ENCODE measurements around the gene TGFBI. TPM values are rescaled to one million over a fixed set of nuclear protein-coding genes. Genes with fewer than 3 reads are reported as not detected.

The TGFBI gene
- total and polyA plus RNA-seq, 2 donors, result 76.8 to 294 TPM

DNA sequence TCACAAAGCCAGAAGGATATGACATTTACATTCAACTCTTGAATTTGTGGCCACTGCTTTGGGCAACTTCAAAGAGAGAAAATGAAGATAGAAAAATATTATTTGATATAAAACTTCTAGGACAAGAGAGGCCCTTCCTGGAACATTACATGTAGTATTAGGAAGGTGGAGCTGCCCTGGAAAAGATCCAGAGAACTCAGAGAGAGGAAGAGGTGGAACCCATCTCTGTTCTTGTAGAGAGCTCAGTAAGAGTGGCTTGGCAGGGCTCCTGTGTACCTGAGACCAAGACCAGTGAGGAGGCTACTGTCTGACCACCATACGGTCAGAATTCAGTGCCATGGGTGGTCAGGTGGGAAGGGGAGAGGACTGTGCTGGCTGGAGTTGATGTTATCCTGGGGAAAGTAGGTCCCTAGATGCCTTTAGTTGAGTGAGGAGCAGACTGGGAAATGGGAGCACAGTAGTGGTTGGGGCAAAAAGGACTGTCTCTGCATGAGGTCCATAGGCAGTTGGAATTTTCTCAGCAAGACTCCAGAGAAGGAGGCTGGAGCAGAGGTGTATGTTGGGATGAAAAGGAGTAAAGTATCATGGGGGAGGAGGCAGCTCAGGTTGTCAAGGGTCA, 7.6 kb downstream of the TGFBI start:
- Histone ChIP-seq H3K27me3 (ENCODE audit: control insufficient read depth in 2 of 2, insufficient read depth in 1 of 2, low read length in 1 of 2) (no peaks in the 10 kb centered on the region), H3K36me3 (ENCODE audit: control insufficient read depth in 2 of 2, insufficient read depth in 2 of 2, low read length in 1 of 2) (no peaks in the 10 kb centered on the region), H3K4me3 (ENCODE audit: low read length in 2 of 2) (no peak overlapping the region), H3K9me3 (ENCODE audit: control insufficient read depth in 2 of 2, insufficient read depth in 1 of 2, low read length in 1 of 2) (peaks cover 0 to 7% of the 10 kb centered on the region in 2 donors), H3K4me1 (ENCODE audit: control insufficient read depth in 2 of 2, insufficient read depth in 2 of 2, low read length in 2 of 2) (peaks cover 10 to 23% of the 10 kb centered on the region in 2 donors), H3K27ac (ENCODE audit: low read depth in 1 of 2, low read length in 1 of 2) (no peak overlapping the region)
- DNase-seq (ENCODE audit: low read depth in 6 of 9, low spot score in 9 of 9), result no peak
- 97% methylated on average over 1 of the region's 1 CpG for WGBS

DNA sequence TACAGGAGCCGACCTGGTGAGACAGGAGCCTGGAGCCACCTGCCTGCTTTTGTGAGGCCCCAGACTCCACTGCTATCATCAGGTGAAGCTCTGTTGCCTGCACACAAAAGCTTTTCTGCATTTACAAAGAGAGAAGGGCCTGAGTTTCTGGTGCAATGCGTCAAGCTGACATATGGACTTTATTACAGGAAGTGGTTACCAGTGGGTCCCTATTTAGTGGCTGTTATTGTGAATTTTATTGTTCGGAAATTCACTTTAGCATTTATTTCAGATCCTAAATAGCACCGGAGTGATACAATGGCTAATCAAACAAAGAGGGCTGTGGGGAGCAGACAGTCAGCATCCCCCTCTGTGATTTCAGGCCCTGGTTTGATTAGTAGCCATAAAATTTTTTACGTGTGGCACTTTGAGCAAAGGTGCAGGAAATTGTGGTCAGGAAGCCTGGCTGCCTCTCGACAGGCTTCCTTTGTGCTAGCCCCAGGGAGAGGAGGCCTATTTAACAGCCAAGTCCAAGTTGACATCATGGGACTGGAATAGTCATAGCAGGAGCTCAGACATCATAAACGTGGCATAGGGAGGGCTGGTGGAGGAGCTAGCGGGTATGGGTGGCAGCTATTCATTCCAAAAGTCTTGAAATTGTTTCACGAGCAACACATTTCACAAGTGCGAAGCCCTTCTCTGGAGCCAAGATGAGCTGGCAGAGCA, 8.4 kb downstream of the TGFBI start:
- H3K9me3 ChIP-seq (ENCODE audit: control insufficient read depth in 2 of 2, insufficient read depth in 1 of 2, low read length in 1 of 2), result peaks cover 0 to 7% of the 10 kb centered on the region in 2 donors
- no peaks in the 10 kb centered on the region for H3K36me3 ChIP-seq (ENCODE audit: control insufficient read depth in 2 of 2, insufficient read depth in 2 of 2, low read length in 1 of 2)
- H3K27ac ChIP-seq (ENCODE audit: low read depth in 1 of 2, low read length in 1 of 2), result no peak overlapping the region
- 17% methylated on average over 10 of the region's 10 CpGs for WGBS
- H3K27me3 ChIP-seq (ENCODE audit: control insufficient read depth in 2 of 2, insufficient read depth in 1 of 2, low read length in 1 of 2), result no peaks in the 10 kb centered on the region
- H3K4me3 ChIP-seq (ENCODE audit: low read length in 2 of 2), result no peak overlapping the region
- H3K4me1 ChIP-seq (ENCODE audit: control insufficient read depth in 2 of 2, insufficient read depth in 2 of 2, low read length in 2 of 2), result peaks cover 10 to 23% of the 10 kb centered on the region in 2 donors
- DNase-seq (ENCODE audit: low read depth in 6 of 9, low spot score in 9 of 9), result peak in 1 of 9 donors; percentile 46

DNA sequence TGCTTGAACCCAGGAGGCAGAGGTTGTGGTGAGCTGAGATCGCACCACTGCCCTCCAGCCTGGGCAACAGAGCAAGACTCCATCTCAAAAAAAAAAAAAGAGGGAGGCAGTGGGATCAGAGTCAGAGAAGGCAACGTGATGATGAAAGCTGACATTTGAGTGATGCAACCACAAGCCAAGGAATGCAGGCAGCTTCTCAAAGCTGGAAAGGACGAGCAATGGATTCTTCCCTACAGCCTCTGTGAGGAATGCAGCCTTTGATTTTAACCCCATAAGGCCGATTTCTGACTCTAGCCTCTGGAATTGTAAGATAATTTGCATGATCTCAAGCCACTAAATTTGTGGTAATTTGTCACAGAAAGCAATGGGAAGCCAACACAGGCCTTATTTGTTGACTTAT, 9.8 kb downstream of the TGFBI start:
- Histone ChIP-seq H3K36me3 (ENCODE audit: control insufficient read depth in 2 of 2, insufficient read depth in 2 of 2, low read length in 1 of 2) (no peaks in the 10 kb centered on the region), H3K4me3 (ENCODE audit: low read length in 2 of 2) (no peak overlapping the region), H3K9me3 (ENCODE audit: control insufficient read depth in 2 of 2, insufficient read depth in 1 of 2, low read length in 1 of 2) (peaks cover 0 to 7% of the 10 kb centered on the region in 2 donors), H3K27me3 (ENCODE audit: control insufficient read depth in 2 of 2, insufficient read depth in 1 of 2, low read length in 1 of 2) (no peaks in the 10 kb centered on the region), H3K4me1 (ENCODE audit: control insufficient read depth in 2 of 2, insufficient read depth in 2 of 2, low read length in 2 of 2) (peaks cover 10 to 27% of the 10 kb centered on the region in 2 donors), H3K27ac (ENCODE audit: low read depth in 1 of 2, low read length in 1 of 2) (no peak overlapping the region)
- no peak for DNase-seq (ENCODE audit: low read depth in 6 of 9, low spot score in 9 of 9)
- WGBS, result 97% methylated on average over 4 of the region's 4 CpGs

DNA sequence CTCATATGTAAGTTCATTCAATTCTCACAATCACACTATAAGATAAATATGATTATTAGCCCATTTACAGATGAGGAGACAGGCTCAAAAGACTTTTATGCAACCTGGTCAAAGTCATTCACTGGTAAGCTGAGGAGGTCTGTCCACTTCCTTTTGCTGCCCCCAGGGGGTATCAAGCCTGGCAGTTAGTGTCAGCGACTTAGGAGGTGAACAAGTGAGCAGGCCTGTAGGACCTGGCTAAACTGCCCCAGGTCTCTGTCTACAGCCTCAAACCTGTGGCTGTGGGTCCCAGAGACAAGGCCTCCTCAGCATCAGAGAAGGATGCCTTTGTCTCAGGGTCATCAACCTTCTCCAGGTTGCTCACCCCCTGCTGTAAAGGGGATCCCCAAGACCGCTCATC, 10.4 kb downstream of the TGFBI start:
- Histone ChIP-seq H3K36me3 (ENCODE audit: control insufficient read depth in 2 of 2, insufficient read depth in 2 of 2, low read length in 1 of 2) (no peaks in the 10 kb centered on the region), H3K4me1 (ENCODE audit: control insufficient read depth in 2 of 2, insufficient read depth in 2 of 2, low read length in 2 of 2) (peaks cover 10 to 24% of the 10 kb centered on the region in 2 donors), H3K27ac (ENCODE audit: low read depth in 1 of 2, low read length in 1 of 2) (no peak overlapping the region), H3K27me3 (ENCODE audit: control insufficient read depth in 2 of 2, insufficient read depth in 1 of 2, low read length in 1 of 2) (no peaks in the 10 kb centered on the region), H3K9me3 (ENCODE audit: control insufficient read depth in 2 of 2, insufficient read depth in 1 of 2, low read length in 1 of 2) (peaks cover 0 to 7% of the 10 kb centered on the region in 2 donors), H3K4me3 (ENCODE audit: low read length in 2 of 2) (no peak overlapping the region)
- DNase-seq (ENCODE audit: low read depth in 6 of 9, low spot score in 9 of 9), result no peak
- WGBS, result 98% methylated on average over 2 of the region's 2 CpGs

DNA sequence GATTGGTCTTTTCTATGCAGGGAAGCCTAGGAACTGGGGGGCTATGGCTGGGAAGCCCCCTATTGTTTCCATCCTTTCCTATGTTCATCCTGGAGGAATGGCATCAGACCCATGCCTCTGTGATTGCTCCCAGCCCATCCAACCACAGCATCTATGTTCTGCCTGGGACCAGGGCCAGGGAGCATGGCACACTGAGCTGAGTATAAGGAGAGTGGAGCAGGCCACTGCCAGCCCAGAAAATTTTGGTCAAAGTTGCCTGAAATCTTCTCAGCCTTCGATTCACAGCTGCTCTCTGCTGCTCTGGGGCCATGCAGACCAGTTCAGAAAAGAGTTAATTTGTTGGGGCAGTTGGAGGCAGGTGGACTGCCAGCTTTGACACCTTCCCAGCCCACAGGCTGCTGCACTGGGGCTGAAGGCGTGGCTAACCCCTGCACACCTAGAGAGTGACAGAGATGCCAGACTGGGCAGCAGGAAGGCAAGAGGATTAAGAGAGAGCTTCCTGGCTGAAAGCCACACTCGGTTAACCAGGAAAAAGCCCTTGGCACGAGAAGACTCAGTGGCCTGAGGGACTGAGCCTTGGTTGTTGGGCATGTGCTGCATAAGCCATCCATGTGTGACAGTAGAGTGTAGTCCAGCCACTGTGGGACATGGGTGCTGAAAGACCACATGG, 12.1 kb downstream of the TGFBI start:
- no peak for DNase-seq (ENCODE audit: low read depth in 6 of 9, low spot score in 9 of 9)
- H3K36me3 ChIP-seq (ENCODE audit: control insufficient read depth in 2 of 2, insufficient read depth in 2 of 2, low read length in 1 of 2), result no peaks in the 10 kb centered on the region
- H3K27ac ChIP-seq (ENCODE audit: low read depth in 1 of 2, low read length in 1 of 2), result no peak overlapping the region
- WGBS, result 82% methylated on average over 4 of the region's 4 CpGs
- peaks cover 0 to 7% of the 10 kb centered on the region in 2 donors for H3K9me3 ChIP-seq (ENCODE audit: control insufficient read depth in 2 of 2, insufficient read depth in 1 of 2, low read length in 1 of 2)
- H3K27me3 ChIP-seq (ENCODE audit: control insufficient read depth in 2 of 2, insufficient read depth in 1 of 2, low read length in 1 of 2), result no peaks in the 10 kb centered on the region
- peaks cover 10 to 24% of the 10 kb centered on the region in 2 donors for H3K4me1 ChIP-seq (ENCODE audit: control insufficient read depth in 2 of 2, insufficient read depth in 2 of 2, low read length in 2 of 2)
- H3K4me3 ChIP-seq (ENCODE audit: low read length in 2 of 2), result no peak overlapping the region

DNA sequence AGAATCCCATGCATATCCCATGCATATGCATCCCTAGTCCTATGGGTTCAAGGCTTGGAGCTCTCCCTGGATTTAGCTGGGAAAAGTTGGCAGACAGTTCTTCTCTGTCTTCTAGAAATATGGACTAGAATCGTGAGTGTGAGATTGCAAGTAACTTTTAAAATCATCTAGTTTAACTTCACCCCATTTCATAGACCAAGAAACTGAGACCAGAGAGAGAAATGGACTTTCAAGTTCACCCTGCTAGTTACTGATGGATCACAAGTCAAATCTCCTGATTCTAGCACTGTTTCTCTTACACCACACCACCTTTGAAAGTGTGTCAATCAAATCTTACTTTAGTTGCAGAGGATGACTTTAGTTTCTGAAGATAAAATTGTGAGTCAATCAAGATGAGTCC, 13.4 kb downstream of the TGFBI start:
- Histone ChIP-seq H3K36me3 (ENCODE audit: control insufficient read depth in 2 of 2, insufficient read depth in 2 of 2, low read length in 1 of 2) (no peaks in the 10 kb centered on the region), H3K9me3 (ENCODE audit: control insufficient read depth in 2 of 2, insufficient read depth in 1 of 2, low read length in 1 of 2) (peaks cover 0 to 7% of the 10 kb centered on the region in 2 donors), H3K4me1 (ENCODE audit: control insufficient read depth in 2 of 2, insufficient read depth in 2 of 2, low read length in 2 of 2) (peaks cover 4 to 12% of the 10 kb centered on the region in 2 donors), H3K27ac (ENCODE audit: low read depth in 1 of 2, low read length in 1 of 2) (no peak overlapping the region), H3K27me3 (ENCODE audit: control insufficient read depth in 2 of 2, insufficient read depth in 1 of 2, low read length in 1 of 2) (no peaks in the 10 kb centered on the region), H3K4me3 (ENCODE audit: low read length in 2 of 2) (no peak overlapping the region)
- WGBS, result 92% methylated on average over 1 of the region's 1 CpG
- no peak for DNase-seq (ENCODE audit: low read depth in 6 of 9, low spot score in 9 of 9)

DNA sequence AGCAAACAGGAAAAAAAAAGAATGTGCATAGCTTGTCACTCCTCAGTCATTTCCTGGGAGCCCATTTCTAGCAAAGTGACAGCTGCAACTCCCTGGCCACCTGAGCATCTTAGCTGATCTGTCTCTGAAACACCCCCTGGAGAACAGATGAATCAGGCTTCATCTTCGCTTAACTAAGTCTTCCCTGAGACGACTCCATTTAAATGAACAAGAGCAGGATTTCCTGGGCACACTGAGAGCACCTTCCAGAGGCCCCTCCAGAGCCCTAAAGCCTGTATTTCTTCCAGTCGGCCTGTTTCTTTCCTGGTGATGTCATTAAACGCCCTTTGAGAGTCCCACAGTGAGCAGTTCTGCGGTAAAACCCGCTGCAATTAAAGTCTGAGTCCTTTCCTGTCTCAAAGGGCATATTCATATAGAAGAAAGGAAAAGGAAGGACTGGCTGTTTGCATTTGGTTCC, 13.9 kb downstream of the TGFBI start:
- Histone ChIP-seq H3K36me3 (ENCODE audit: control insufficient read depth in 2 of 2, insufficient read depth in 2 of 2, low read length in 1 of 2) (no peaks in the 10 kb centered on the region), H3K27ac (ENCODE audit: low read depth in 1 of 2, low read length in 1 of 2) (no peak overlapping the region), H3K4me1 (ENCODE audit: control insufficient read depth in 2 of 2, insufficient read depth in 2 of 2, low read length in 2 of 2) (peaks cover 0 to 6% of the 10 kb centered on the region in 2 donors), H3K4me3 (ENCODE audit: low read length in 2 of 2) (no peak overlapping the region), H3K9me3 (ENCODE audit: control insufficient read depth in 2 of 2, insufficient read depth in 1 of 2, low read length in 1 of 2) (peaks cover 0 to 7% of the 10 kb centered on the region in 2 donors), H3K27me3 (ENCODE audit: control insufficient read depth in 2 of 2, insufficient read depth in 1 of 2, low read length in 1 of 2) (no peaks in the 10 kb centered on the region)
- 16% methylated on average over 6 of the region's 6 CpGs for WGBS
- DNase-seq (ENCODE audit: low read depth in 6 of 9, low spot score in 9 of 9), result peak in 1 of 9 donors; percentile 27

DNA sequence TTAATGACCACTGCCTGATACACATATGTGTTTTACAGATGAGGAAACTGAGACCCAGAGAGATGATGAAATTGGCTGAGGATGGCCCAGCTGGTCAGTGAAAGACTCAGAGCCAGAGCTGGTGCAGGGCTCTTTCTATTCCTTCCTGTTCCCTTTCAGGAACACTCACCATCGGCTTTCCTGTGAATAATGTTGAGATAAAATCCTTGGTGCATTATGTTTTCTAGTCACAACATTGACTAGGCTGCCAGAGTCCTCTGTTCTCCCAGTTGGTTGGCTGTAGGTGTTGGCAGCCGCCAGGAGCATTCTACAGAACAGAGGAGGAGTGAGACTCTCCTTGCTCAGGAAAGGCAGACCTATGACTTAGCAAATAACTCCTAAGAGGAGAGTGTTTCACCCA, 14.8 kb downstream of the TGFBI start:
- Histone ChIP-seq H3K9me3 (ENCODE audit: control insufficient read depth in 2 of 2, insufficient read depth in 1 of 2, low read length in 1 of 2) (peaks cover 0 to 2% of the 10 kb centered on the region in 2 donors), H3K36me3 (ENCODE audit: control insufficient read depth in 2 of 2, insufficient read depth in 2 of 2, low read length in 1 of 2) (no peaks in the 10 kb centered on the region), H3K4me3 (ENCODE audit: low read length in 2 of 2) (no peak overlapping the region), H3K4me1 (ENCODE audit: control insufficient read depth in 2 of 2, insufficient read depth in 2 of 2, low read length in 2 of 2) (peaks cover 0 to 5% of the 10 kb centered on the region in 2 donors), H3K27ac (ENCODE audit: low read depth in 1 of 2, low read length in 1 of 2) (no peak overlapping the region), H3K27me3 (ENCODE audit: control insufficient read depth in 2 of 2, insufficient read depth in 1 of 2, low read length in 1 of 2) (no peaks in the 10 kb centered on the region)
- DNase-seq (ENCODE audit: low read depth in 6 of 9, low spot score in 9 of 9), result no peak
- WGBS, result 89% methylated on average over 2 of the region's 2 CpGs
